Activated T-cell treated with anti-CD3 and anti-CD28 coated beads, Interleukin-2, amount 50 U/mL, for 4 hours (primary cell): ENCODE measurements around the gene TTLL12. TPM values are rescaled to one million over a fixed set of nuclear protein-coding genes. Genes with fewer than 3 reads are reported as not detected.

Source experiments
- ATAC-seq, 2 donors: fragments of 200-7000 bp; cut with Tn5 transposase; one replicate each; pipeline ENCODE4 v1.10.0; 2021
- DNase-seq: peaks from one replicate; pipeline ENCODE4 v3.0.0-alpha.2; 2020
- H3K27me3 Mint-ChIP-seq: one replicate; pipeline ENCODE4 v1.8.0; 2021; ENCODE audit warnings: low read depth, mixed read lengths
- H3K36me3 Mint-ChIP-seq: one replicate; pipeline ENCODE4 v1.8.0; 2022; ENCODE audit warnings: mixed read lengths; ENCODE audit not compliant: insufficient read depth
- H3K4me1 Mint-ChIP-seq: one replicate; pipeline ENCODE4 v1.8.0; 2021; ENCODE audit warnings: low read depth, mixed read lengths
- H3K4me3 Mint-ChIP-seq: one replicate; pipeline ENCODE4 v1.8.0; 2021; ENCODE audit warnings: mild to moderate bottlenecking, moderate library complexity, mixed read lengths
- H3K9me3 Mint-ChIP-seq: one replicate; pipeline ENCODE4 v1.8.0; 2021; ENCODE audit warnings: mixed read lengths
- total RNA-seq, 3 donors: library from RNA; stranded (reverse); gene quantifications; one replicate each; pipeline ENCODE4 v1.2.1, GENCODE V29; 2021

The TTLL12 gene
- total RNA-seq, 3 donors from 2014 or later = 126 to 188 (median 163) TPM

GRCh38 chr22:43129426-43130425 lies 57.2 kb downstream of the TTLL12 start:
- Mint-ChIP-seq H3K36me3 (peaks cover 4% of the 10 kb centered on the region), H3K4me3 (no peak overlapping the region), H3K9me3 (no peaks in the 10 kb centered on the region), H3K4me1 (peaks cover 2% of the 10 kb centered on the region), H3K27me3 (no peaks in the 10 kb centered on the region)
- no peak for ATAC-seq
- no peak for DNase-seq

GRCh38 chr22:43128928-43129424 lies 58.0 kb downstream of the TTLL12 start:
- DNase-seq (no peak), ATAC-seq (peak in 1 of 2 donors; percentile 32)
- Mint-ChIP-seq H3K9me3 (no peaks in the 10 kb centered on the region), H3K27me3 (no peaks in the 10 kb centered on the region), H3K36me3 (peaks cover 4% of the 10 kb centered on the region), H3K4me1 (peaks cover 2% of the 10 kb centered on the region), H3K4me3 (no peak overlapping the region)

GRCh38 chr22:43128116-43128515 lies 58.8 kb downstream of the TTLL12 start:
- no peak for ATAC-seq
- H3K36me3 Mint-ChIP-seq = peaks cover under 1% of the 10 kb centered on the region

GRCh38 chr22:43127166-43127908 lies 59.6 kb downstream of the TTLL12 start:
- DNase-seq (no peak), ATAC-seq (no peak)
- H3K27me3 Mint-ChIP-seq = no peaks in the 10 kb centered on the region
- no peaks in the 10 kb centered on the region for H3K36me3 Mint-ChIP-seq
- H3K4me1 Mint-ChIP-seq = peaks cover 2% of the 10 kb centered on the region
- H3K9me3 Mint-ChIP-seq = no peaks in the 10 kb centered on the region
- H3K4me3 Mint-ChIP-seq = no peak overlapping the region

More at GRCh38 chr22:43128116-43128515, 58.8 kb downstream of the TTLL12 start:
- Mint-ChIP-seq H3K9me3 (no peaks in the 10 kb centered on the region), H3K4me3 (no peak overlapping the region), H3K27me3 (no peaks in the 10 kb centered on the region), H3K4me1 (peaks cover 2% of the 10 kb centered on the region)
- no peak for DNase-seq

GRCh38 chr22:43126501-43127165 lies 60.3 kb downstream of the TTLL12 start:
- Mint-ChIP-seq H3K4me1 (peaks cover 2% of the 10 kb centered on the region), H3K9me3 (no peaks in the 10 kb centered on the region), H3K27me3 (no peaks in the 10 kb centered on the region), H3K36me3 (no peaks in the 10 kb centered on the region), H3K4me3 (no peak overlapping the region)
- DNase-seq (no peak), ATAC-seq (no peak)

GRCh38 chr22:43118953-43119458 lies 67.9 kb downstream of the TTLL12 start:
- DNase-seq (no peak), ATAC-seq (no peak)
- Mint-ChIP-seq H3K4me3 (no peak overlapping the region), H3K9me3 (no peaks in the 10 kb centered on the region), H3K27me3 (no peaks in the 10 kb centered on the region), H3K4me1 (peaks cover 5% of the 10 kb centered on the region), H3K36me3 (no peaks in the 10 kb centered on the region)

- no peak for ATAC-seq
- no peaks in the 10 kb centered on the region for H3K36me3 Mint-ChIP-seq
- no peaks in the 10 kb centered on the region for H3K27me3 Mint-ChIP-seq
Measured at GRCh38 chr22:43118024-43118849, 68.7 kb downstream of the TTLL12 start.

GRCh38 chr22:43116932-43117331 lies 70.0 kb downstream of the TTLL12 start:
- ATAC-seq = no peak
- Mint-ChIP-seq H3K4me1 (peaks cover 5% of the 10 kb centered on the region), H3K4me3 (no peak overlapping the region), H3K36me3 (no peaks in the 10 kb centered on the region), H3K27me3 (no peaks in the 10 kb centered on the region), H3K9me3 (no peaks in the 10 kb centered on the region)
- no peak for DNase-seq

More at GRCh38 chr22:43118024-43118849, 68.7 kb downstream of the TTLL12 start:
- H3K4me3 Mint-ChIP-seq = no peak overlapping the region
- peaks cover 5% of the 10 kb centered on the region for H3K4me1 Mint-ChIP-seq
- DNase-seq = no peak
- no peaks in the 10 kb centered on the region for H3K9me3 Mint-ChIP-seq

Other genes starting within 250 kb of the TTLL12 start
- gene PACSIN2, start 172.0 kb downstream of the TTLL12 start, total RNA-seq = 10 to 100 TPM; 24.5 to 30.2 (median 28.1) TPM
- gene TTLL1, start 97.7 kb downstream of the TTLL12 start, total RNA-seq = 1 to 10 TPM; 1.2 to 1.5 (median 1.3) TPM
- gene BIK, start 76.4 kb downstream of the TTLL12 start, total RNA-seq = 1 to 10 TPM; 7.8 to 10.0 (median 9.9) TPM
- gene MCAT, start 43.7 kb downstream of the TTLL12 start, total RNA-seq = 10 to 100 TPM; 33.5 to 39.0 (median 36.1) TPM
- gene TSPO, start 35.6 kb downstream of the TTLL12 start, total RNA-seq = 10 to 100 TPM; 60.6 to 79.8 (median 63.5) TPM
- gene SCUBE1, start 156.2 kb upstream of the TTLL12 start, total RNA-seq = under 1 TPM in 1 of 3 donors, not detected in 2; 0.08 TPM
- gene MPPED1, start 224.9 kb upstream of the TTLL12 start, total RNA-seq = not detected